HEK293 (cell line): ENCODE results near the gene GBX2.

ENCODE experiments used
- CTCF ChIA-PET: fragments of 350-600 bp; formaldehyde crosslinking; extraction: SDS; loops from one replicate; lab custom pipeline; 2021; ENCODE audit warnings: antibody characterized with exemption; lab: Yijun Ruan, JAX
- POLR2A ChIA-PET: fragments of 300-600 bp; formaldehyde crosslinking; extraction: SDS; loops from one replicate; lab custom pipeline; 2020; ENCODE audit warnings: antibody characterized with exemption, inconsistent platforms; lab: Yijun Ruan, JAX
- H3K27ac ChIP-seq: fragments of 200-500 bp; sonication (Bioruptor generic); 2 replicates; pipeline ENCODE4 v1.5.1; 2014; ENCODE audit warnings: low read depth, low read length, control low read depth, inconsistent platforms; ENCODE audit errors: extremely low read depth
- H3K36me3 ChIP-seq, 2 experiments: fragments of 200-500 bp in 1 of 2; sonication (Bioruptor generic) in 1 of 2; 1 replicate in 1 of 2; 2 replicates in 1 of 2; pipeline ENCODE4 v1.5.1; 2014 to 2017; ENCODE audit warnings: inconsistent platforms in 2 of 2, low read length in 2 of 2; ENCODE audit not compliant: control insufficient read depth in 2 of 2, insufficient read depth in 1 of 2
- H3K4me1 ChIP-seq: fragments of 200-500 bp; sonication (Bioruptor generic); 2 replicates; pipeline ENCODE4 v1.5.1; 2014; ENCODE audit warnings: mild to moderate bottlenecking, low read length, inconsistent platforms; ENCODE audit not compliant: control insufficient read depth, insufficient read depth
- H3K4me3 ChIP-seq: 2 replicates; pipeline ENCODE4 v1.5.1; 2011; ENCODE audit warnings: low read depth, mild to moderate bottlenecking, control low read depth, low read length, moderate library complexity
- H3K9me3 ChIP-seq: fragments of 200-500 bp; sonication (Bioruptor generic); 2 replicates; pipeline ENCODE4 v1.5.1; 2014; ENCODE audit warnings: low read depth, low read length, inconsistent platforms; ENCODE audit not compliant: control insufficient read depth, insufficient read depth
- AEBP2 ChIP-seq: fragments of 450-650 bp; formaldehyde crosslinking; IDR thresholded peaks from 2 replicates; pipeline ENCODE4 v1.5.1; 2016; ENCODE audit warnings: missing biosample characterization, missing genetic modification characterization, borderline replicate concordance
- GLI4 ChIP-seq: fragments of 450-650 bp; formaldehyde crosslinking; IDR thresholded peaks from 2 replicates; pipeline ENCODE4 v1.5.1; 2016; ENCODE audit warnings: missing biosample characterization, missing genetic modification characterization
- GLIS2 ChIP-seq: fragments of 450-650 bp; formaldehyde crosslinking; IDR thresholded peaks from 2 replicates; pipeline ENCODE4 v1.5.1; 2016; ENCODE audit warnings: missing biosample characterization, missing genetic modification characterization
- INSM2 ChIP-seq: fragments of 450-650 bp; formaldehyde crosslinking; IDR thresholded peaks from 2 replicates; pipeline ENCODE4 v1.5.1; 2016; ENCODE audit warnings: missing biosample characterization, missing genetic modification characterization
- KLF10 ChIP-seq: fragments of 450-650 bp; IDR thresholded peaks from 2 replicates; pipeline ENCODE4 v1.5.1; 2018; ENCODE audit warnings: missing biosample characterization, mild to moderate bottlenecking, missing genetic modification characterization
- OVOL3 ChIP-seq: fragments of 450-650 bp; formaldehyde crosslinking; IDR thresholded peaks from 2 replicates; pipeline ENCODE4 v1.5.1; 2016; ENCODE audit warnings: missing biosample characterization, missing genetic modification characterization
- YY1 ChIP-seq: fragments of 450-650 bp; formaldehyde crosslinking; IDR thresholded peaks from 2 replicates; pipeline ENCODE4 v1.5.1; 2018; ENCODE audit warnings: missing biosample characterization, missing genetic modification characterization
- ZFP41 ChIP-seq: fragments of 450-650 bp; formaldehyde crosslinking; IDR thresholded peaks from 2 replicates; pipeline ENCODE4 v1.5.1; 2016; ENCODE audit warnings: missing biosample characterization, missing genetic modification characterization, borderline replicate concordance
- ZNF133 ChIP-seq: fragments of 450-650 bp; formaldehyde crosslinking; IDR thresholded peaks from 2 replicates; pipeline ENCODE4 v1.5.1; 2016; ENCODE audit warnings: missing biosample characterization, missing genetic modification characterization
- ZNF221 ChIP-seq: fragments of 450-650 bp; formaldehyde crosslinking; IDR thresholded peaks from 2 replicates; pipeline ENCODE4 v1.5.1; 2017; ENCODE audit warnings: missing biosample characterization, missing genetic modification characterization, borderline replicate concordance
- ZNF239 ChIP-seq: fragments of 450-650 bp; formaldehyde crosslinking; IDR thresholded peaks from 2 replicates; pipeline ENCODE4 v1.5.1; 2016; ENCODE audit warnings: missing biosample characterization, missing genetic modification characterization
- ZNF302 ChIP-seq: fragments of 450-650 bp; formaldehyde crosslinking; IDR thresholded peaks from 2 replicates; pipeline ENCODE4 v1.5.1; 2016; ENCODE audit warnings: missing biosample characterization, missing genetic modification characterization, low read depth
- ZNF335 ChIP-seq: fragments of 450-650 bp; formaldehyde crosslinking; conservative IDR thresholded peaks from 2 replicates; pipeline ENCODE4 v1.5.1; 2016; ENCODE audit warnings: missing biosample characterization, missing genetic modification characterization
- ZNF366 ChIP-seq: fragments of 450-650 bp; formaldehyde crosslinking; conservative IDR thresholded peaks from 2 replicates; pipeline ENCODE4 v1.5.1; 2016; ENCODE audit warnings: missing biosample characterization, missing genetic modification characterization
- ZNF37A ChIP-seq: fragments of 450-650 bp; IDR thresholded peaks from 2 replicates; pipeline ENCODE4 v1.5.1; 2018; ENCODE audit warnings: missing biosample characterization, missing genetic modification characterization
- ZNF391 ChIP-seq: fragments of 450-650 bp; formaldehyde crosslinking; IDR thresholded peaks from 2 replicates; pipeline ENCODE4 v1.5.1; 2016; ENCODE audit warnings: low read depth, missing biosample characterization, missing genetic modification characterization, borderline replicate concordance
- ZNF404 ChIP-seq: fragments of 450-650 bp; formaldehyde crosslinking; IDR thresholded peaks from 2 replicates; pipeline ENCODE4 v1.5.1; 2017; ENCODE audit warnings: missing biosample characterization, missing genetic modification characterization
- ZNF544 ChIP-seq: fragments of 450-650 bp; formaldehyde crosslinking; IDR thresholded peaks from 2 replicates; pipeline ENCODE4 v1.5.0; 2017; ENCODE audit warnings: missing biosample characterization, missing genetic modification characterization
- ZNF580 ChIP-seq: fragments of 450-650 bp; formaldehyde crosslinking; IDR thresholded peaks from 2 replicates; pipeline ENCODE4 v1.5.1; 2016; ENCODE audit warnings: missing biosample characterization, missing genetic modification characterization
- ZNF626 ChIP-seq: fragments of 450-650 bp; sonication (Bioruptor Pico); formaldehyde crosslinking; IDR thresholded peaks from 2 replicates; pipeline ENCODE4 v1.5.1; 2018; ENCODE audit warnings: missing biosample characterization, missing genetic modification characterization, inconsistent platforms
- ZNF654 ChIP-seq: fragments of 450-650 bp; formaldehyde crosslinking; IDR thresholded peaks from 2 replicates; pipeline ENCODE4 v1.5.1; 2016; ENCODE audit warnings: low read depth, missing biosample characterization, missing genetic modification characterization
- ZNF704 ChIP-seq: fragments of 450-650 bp; formaldehyde crosslinking; IDR thresholded peaks from 2 replicates; pipeline ENCODE4 v1.5.1; 2016; ENCODE audit warnings: missing biosample characterization, missing genetic modification characterization
- ZNF76 ChIP-seq: fragments of 450-650 bp; formaldehyde crosslinking; IDR thresholded peaks from 2 replicates; pipeline ENCODE4; 2016; ENCODE audit warnings: low read depth, missing biosample characterization, missing genetic modification characterization, borderline replicate concordance
- ZNF791 ChIP-seq: fragments of 450-650 bp; formaldehyde crosslinking; IDR thresholded peaks from 2 replicates; pipeline ENCODE4 v1.5.1; 2016; ENCODE audit warnings: missing biosample characterization, missing genetic modification characterization
- ZSCAN5A ChIP-seq: fragments of 450-650 bp; formaldehyde crosslinking; IDR thresholded peaks from 2 replicates; pipeline ENCODE4 v1.5.1; 2016; ENCODE audit warnings: missing biosample characterization, missing genetic modification characterization
- TF ChIP-seq, protein P1 (sequence below): fragments of 450-650 bp; formaldehyde crosslinking; IDR thresholded peaks from 2 replicates; pipeline ENCODE4 v1.5.1; 2016; ENCODE audit warnings: missing biosample characterization, missing genetic modification characterization
- TF ChIP-seq, protein P2 (sequence below): fragments of 450-650 bp; formaldehyde crosslinking; IDR thresholded peaks from 2 replicates; pipeline ENCODE4 v1.5.1; 2017; ENCODE audit warnings: missing biosample characterization, missing genetic modification characterization

Gene GBX2

GRCh38 chr2:236170590-236171165, 2.5 kb upstream of the GBX2 start (continued):
- no peak for TF ChIP-seq ZFP41 (tag by site-specific recombination)
- TF ChIP-seq GLIS2 (tag by site-specific recombination) = no peak
- no peak for TF ChIP-seq ZNF76 (tag by site-specific recombination)
- TF ChIP-seq ZNF366 (tag by site-specific recombination) = no peak
- no peak for TF ChIP-seq KLF10 (tag by site-specific recombination)
- TF ChIP-seq ZNF302 (tag by site-specific recombination) = no peak
- TF ChIP-seq ZNF133 = no peak
- TF ChIP-seq, protein P1, sequence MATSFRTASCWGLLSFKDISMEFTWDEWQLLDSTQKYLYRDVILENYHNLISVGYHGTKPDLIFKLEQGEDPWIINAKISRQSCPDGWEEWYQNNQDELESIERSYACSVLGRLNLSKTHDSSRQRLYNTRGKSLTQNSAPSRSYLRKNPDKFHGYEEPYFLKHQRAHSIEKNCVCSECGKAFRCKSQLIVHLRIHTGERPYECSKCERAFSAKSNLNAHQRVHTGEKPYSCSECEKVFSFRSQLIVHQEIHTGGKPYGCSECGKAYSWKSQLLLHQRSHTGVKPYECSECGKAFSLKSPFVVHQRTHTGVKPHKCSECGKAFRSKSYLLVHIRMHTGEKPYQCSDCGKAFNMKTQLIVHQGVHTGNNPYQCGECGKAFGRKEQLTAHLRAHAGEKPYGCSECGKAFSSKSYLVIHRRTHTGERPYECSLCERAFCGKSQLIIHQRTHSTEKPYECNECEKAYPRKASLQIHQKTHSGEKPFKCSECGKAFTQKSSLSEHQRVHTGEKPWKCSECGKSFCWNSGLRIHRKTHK = no peak
- no peak for TF ChIP-seq ZNF404 (tag by site-specific recombination)
- no peak for TF ChIP-seq OVOL3
- no peak for TF ChIP-seq ZNF626 (tag by site-specific recombination)
- TF ChIP-seq GLI4 (tag by site-specific recombination) = no peak

DNA sequence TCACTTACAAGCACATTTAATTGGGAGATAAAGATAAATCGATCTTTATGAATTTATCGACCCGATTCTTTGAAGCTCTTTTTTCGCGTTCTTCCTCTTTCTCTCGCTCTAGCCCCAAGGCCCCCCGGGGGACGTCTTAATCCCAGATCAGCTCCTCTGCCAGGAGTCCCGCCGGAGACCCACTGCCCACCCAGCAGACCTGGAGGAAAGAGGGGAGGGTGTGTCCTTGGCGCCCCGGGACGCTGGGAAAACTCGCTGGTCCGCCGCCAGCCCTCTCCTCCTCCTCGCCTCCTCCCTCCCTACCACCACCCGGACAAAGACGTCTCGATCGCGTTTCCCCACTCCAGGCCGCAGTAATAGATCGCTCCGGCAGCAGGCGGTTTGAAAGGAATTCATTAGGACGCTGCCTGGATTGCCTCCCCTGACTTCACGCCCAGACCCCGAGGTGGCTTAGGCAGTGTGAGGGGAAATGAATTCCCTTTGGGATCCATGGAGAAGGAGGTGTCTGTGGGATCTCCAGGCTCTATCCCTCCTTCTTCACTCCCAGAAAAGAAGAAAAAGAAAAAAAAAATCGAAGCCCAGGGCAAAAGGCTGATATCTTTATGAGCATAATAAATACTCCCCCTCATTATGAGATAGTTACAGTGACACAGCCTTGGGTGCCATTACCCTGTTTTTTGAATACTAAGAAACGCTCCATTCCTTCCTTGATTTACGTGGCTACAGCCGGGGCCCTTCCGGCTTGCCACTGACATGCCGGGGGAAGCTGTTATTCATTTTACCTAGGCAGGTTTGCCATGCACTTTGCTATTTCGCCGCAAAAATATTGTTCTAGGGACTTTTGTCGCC, 1.8 kb upstream of the GBX2 start:
- Histone ChIP-seq H3K9me3 (no peaks in the 10 kb centered on the region), H3K4me3 (no peak overlapping the region), H3K4me1 (no peaks in the 10 kb centered on the region; the same call in 1 of the 2 replicates), H3K27ac (no peak overlapping the region), H3K36me3 (peaks cover 0 to 24% of the 10 kb centered on the region in 2 experiments; a peak in 1 of 3 replicates)
- ChIA-PET CTCF (interaction anchor here (0.5 to 2.2 kb wide), 9 partner anchors 8 to 1022 kb away, joined by 3 to 13 read pairs (median 5); no protein-coding TSS in a partner anchor), POLR2A (no interaction called here)
- TF ChIP-seq ZNF544 (tag by site-specific recombination) (no peak), ZNF580 (tag by site-specific recombination) (no peak), INSM2 (tag by site-specific recombination) (no peak), ZNF391 (no peak), ZNF654 (no peak), ZSCAN5A (tag by site-specific recombination) (no peak), YY1 (tag by site-specific recombination) (no peak), ZNF704 (no peak), AEBP2 (tag by site-specific recombination) (no peak), OVOL3 (no peak), ZNF791 (tag by site-specific recombination) (no peak), ZNF239 (no peak), ZNF221 (no peak), ZNF37A (no peak), ZNF335 (tag by site-specific recombination) (no peak)
- TF ChIP-seq, protein P2, sequence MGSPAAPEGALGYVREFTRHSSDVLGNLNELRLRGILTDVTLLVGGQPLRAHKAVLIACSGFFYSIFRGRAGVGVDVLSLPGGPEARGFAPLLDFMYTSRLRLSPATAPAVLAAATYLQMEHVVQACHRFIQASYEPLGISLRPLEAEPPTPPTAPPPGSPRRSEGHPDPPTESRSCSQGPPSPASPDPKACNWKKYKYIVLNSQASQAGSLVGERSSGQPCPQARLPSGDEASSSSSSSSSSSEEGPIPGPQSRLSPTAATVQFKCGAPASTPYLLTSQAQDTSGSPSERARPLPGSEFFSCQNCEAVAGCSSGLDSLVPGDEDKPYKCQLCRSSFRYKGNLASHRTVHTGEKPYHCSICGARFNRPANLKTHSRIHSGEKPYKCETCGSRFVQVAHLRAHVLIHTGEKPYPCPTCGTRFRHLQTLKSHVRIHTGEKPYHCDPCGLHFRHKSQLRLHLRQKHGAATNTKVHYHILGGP = no peak
